ENCODE results near the gene TMEM186. TPM values are rescaled to one million over a fixed set of nuclear protein-coding genes. Genes with fewer than 3 reads are reported as not detected.

TMEM186 gene
- total and polyA plus RNA-seq, 2 of the 4 experiments (the other 2 are of a cell fraction): 5.7 to 6.8 TPM

DNA sequence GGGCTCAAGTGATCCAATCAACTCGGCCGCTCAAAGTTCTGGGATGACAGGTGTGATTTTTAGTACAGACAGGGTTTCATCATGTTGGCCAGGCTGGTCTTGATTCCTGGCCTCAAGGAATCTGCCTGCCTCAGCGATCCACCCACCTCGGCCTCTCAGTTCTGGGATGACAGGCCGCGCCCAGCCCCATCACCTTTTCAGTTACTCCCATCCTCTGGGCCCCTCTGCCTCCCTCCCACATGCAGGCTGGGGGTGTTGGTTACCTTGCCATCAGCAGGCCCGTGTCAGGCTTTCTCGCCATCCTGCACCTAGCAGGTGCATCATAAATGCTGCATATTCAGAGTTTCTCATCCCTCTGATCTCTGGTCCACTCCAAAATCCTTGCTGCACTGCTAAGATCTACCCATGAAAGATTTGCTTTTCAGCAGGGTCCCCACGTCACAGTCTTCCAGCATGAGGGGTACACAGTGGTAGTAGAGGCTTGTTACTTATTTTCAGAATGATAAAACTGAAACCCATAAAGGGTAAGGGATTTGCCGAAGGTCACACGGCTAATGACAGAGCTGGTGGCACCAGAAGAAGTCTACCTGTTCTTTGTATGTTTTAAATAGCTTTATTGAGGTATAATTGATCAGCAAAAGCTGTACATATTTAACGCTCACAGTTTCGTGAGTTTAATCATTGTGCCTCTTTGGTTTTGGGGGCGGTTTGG lies 16.8 kb upstream of the TMEM186 start:
- Histone ChIP-seq H3K79me1 (ENCODE audit: low read depth in 1 of 2, low read length in 2 of 2) (peaks cover 42% of the 10 kb centered on the region in 2 experiments), H3K9ac (ENCODE audit: low read depth, low read length) (no peak overlapping the region), H3K27ac (ENCODE audit: insufficient read depth, low read length) (no peak overlapping the region), H2AK9ac (replicated peaks; ENCODE audit: low read depth, low read length, poor library complexity) (no peak overlapping the region), H3K23ac (ENCODE audit: low read depth, low read length) (no peak overlapping the region), H2AFZ (replicated peaks; ENCODE audit: low read length, poor library complexity) (no peak overlapping the region), H3K9me3 (ENCODE audit: control insufficient read depth, insufficient read depth, low read length) (no peaks in the 10 kb centered on the region), H2BK15ac (ENCODE audit: low read depth, low read length) (no peak overlapping the region), H3K36me3 (ENCODE audit: control insufficient read depth, insufficient read depth, low read length) (peaks cover 67% of the 10 kb centered on the region), H2AK5ac (ENCODE audit: low read depth, low read length) (no peak overlapping the region), H4K8ac (ENCODE audit: low read depth in 2 of 2, low read length in 2 of 2) (no peak overlapping the region), H2BK20ac (ENCODE audit: low read depth, low read length) (no peak overlapping the region), H2BK120ac (ENCODE audit: low read depth, low read length) (no peak overlapping the region), H3K14ac (replicated peaks; ENCODE audit: low read depth, low read length) (no peak overlapping the region), H3K4me1 (ENCODE audit: control insufficient read depth, insufficient read depth, low read length) (no peaks in the 10 kb centered on the region), H2BK5ac (ENCODE audit: low read depth, low read length, poor library complexity, severe bottlenecking) (no peak overlapping the region), H3K9me1 (ENCODE audit: insufficient read depth, low read length) (no peaks in the 10 kb centered on the region), H4K5ac (ENCODE audit: low read depth, low read length) (no peak overlapping the region), H4K20me1 (ENCODE audit: insufficient read depth, low read length) (peaks cover 21% of the 10 kb centered on the region), H3K4me2 (ENCODE audit: low read depth, low read length) (no peak overlapping the region), H3K27me3 (ENCODE audit: control insufficient read depth, insufficient read depth, low read length) (no peaks in the 10 kb centered on the region), H4K91ac (ENCODE audit: insufficient read depth, low read depth, low read length) (no peak overlapping the region), H3K4me3 (ENCODE audit: insufficient read depth, low read depth, low read length) (no peak overlapping the region), H3K56ac (ENCODE audit: extremely low read depth, insufficient read depth, low read length) (no peak overlapping the region), H3K4ac (ENCODE audit: low read depth, low read length) (no peak overlapping the region), H3K18ac (ENCODE audit: low read depth, low read length) (no peak overlapping the region)
- POLR2A ChIA-PET (ENCODE audit: unreplicated experiment): no interaction called here
- no TSS peak for BruUV-seq (replicated peaks)
- DNase-seq: no peak
- dilution Hi-C loops (cut with HindIII; ENCODE audit: low sequenced_read_pairs, unreplicated experiment) (no loop called here), intact Hi-C loops (cut with micrococcal nuclease) (no loop called here), in situ Hi-C loops (cut with MboI; ENCODE audit: low sequenced_read_pairs) (no loop called here)
- no peak for TF ChIP-seq RAD21 (IDR thresholded peaks at IDR 0.05; ENCODE audit: low read length)
- TF ChIP-seq NFE2L2 (IDR thresholded peaks at IDR 0.05; ENCODE audit: low read depth, low read length): no peak
- TF ChIP-seq MAFK (IDR thresholded peaks at IDR 0.05; ENCODE audit: low read depth, low read length): no peak
- TF ChIP-seq SMC3 (IDR thresholded peaks at IDR 0.05; ENCODE audit: low read depth, low read length): no peak
- no peak for TF ChIP-seq CHD1 (IDR thresholded peaks at IDR 0.05; ENCODE audit: low read depth, low read length)
- no peak for TF ChIP-seq FOS (IDR thresholded peaks at IDR 0.05; ENCODE audit: low read depth, low read length)
- TF ChIP-seq MAZ (IDR thresholded peaks at IDR 0.05; ENCODE audit: borderline replicate concordance, low read depth, low read length): no peak
- TF ChIP-seq MXI1 (IDR thresholded peaks at IDR 0.05; ENCODE audit: borderline replicate concordance, low read depth, low read length): no peak
- no peak for TF ChIP-seq POLR2A (IDR thresholded peaks at IDR 0.05; ENCODE audit: low read depth, low read length)
- WGBS, 2 experiments (ENCODE audit: extremely low coverage in 2 of 2, insufficient read length in 1 of 2): 93% methylated on average over 5 of the region's 14 CpGs; no CpG with 5 or more reads in 1 of the 2 experiments
- no peak for ATAC-seq (ENCODE audit: low read depth)
- CTCF ChIA-PET: no interaction called here
